Measurements from ENCODE around the gene LAMA2.

Gene LAMA2

GRCh38 chr6:128892079-128892478 lies 9.1 kb downstream of the LAMA2 start:
- no peaks in the 10 kb centered on the region for H3F3A ChIP-seq (ENCODE audit: insufficient read depth, low read length)
- H3K36me3 ChIP-seq (ENCODE audit: insufficient read depth, low read length), result no peaks in the 10 kb centered on the region
- TF ChIP-seq, protein P1, sequence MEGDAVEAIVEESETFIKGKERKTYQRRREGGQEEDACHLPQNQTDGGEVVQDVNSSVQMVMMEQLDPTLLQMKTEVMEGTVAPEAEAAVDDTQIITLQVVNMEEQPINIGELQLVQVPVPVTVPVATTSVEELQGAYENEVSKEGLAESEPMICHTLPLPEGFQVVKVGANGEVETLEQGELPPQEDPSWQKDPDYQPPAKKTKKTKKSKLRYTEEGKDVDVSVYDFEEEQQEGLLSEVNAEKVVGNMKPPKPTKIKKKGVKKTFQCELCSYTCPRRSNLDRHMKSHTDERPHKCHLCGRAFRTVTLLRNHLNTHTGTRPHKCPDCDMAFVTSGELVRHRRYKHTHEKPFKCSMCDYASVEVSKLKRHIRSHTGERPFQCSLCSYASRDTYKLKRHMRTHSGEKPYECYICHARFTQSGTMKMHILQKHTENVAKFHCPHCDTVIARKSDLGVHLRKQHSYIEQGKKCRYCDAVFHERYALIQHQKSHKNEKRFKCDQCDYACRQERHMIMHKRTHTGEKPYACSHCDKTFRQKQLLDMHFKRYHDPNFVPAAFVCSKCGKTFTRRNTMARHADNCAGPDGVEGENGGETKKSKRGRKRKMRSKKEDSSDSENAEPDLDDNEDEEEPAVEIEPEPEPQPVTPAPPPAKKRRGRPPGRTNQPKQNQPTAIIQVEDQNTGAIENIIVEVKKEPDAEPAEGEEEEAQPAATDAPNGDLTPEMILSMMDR (IDR thresholded peaks at IDR 0.05; ENCODE audit: low read length), result no peak
- no peak for TF ChIP-seq EZH2 (IDR thresholded peaks at IDR 0.05; ENCODE audit: borderline replicate concordance, low read length)

GRCh38 chr6:128899341-128900050 lies 16.6 kb downstream of the LAMA2 start:
- TF ChIP-seq, protein P1 (IDR thresholded peaks at IDR 0.05; ENCODE audit: low read length), result no peak
- no peak for TF ChIP-seq EZH2 (IDR thresholded peaks at IDR 0.05; ENCODE audit: borderline replicate concordance, low read length)
- H2AFZ ChIP-seq (ENCODE audit: low read length), result no peak overlapping the region
- H4K20me1 ChIP-seq (ENCODE audit: insufficient read depth, low read length), result no peaks in the 10 kb centered on the region
- H3K79me2 ChIP-seq (ENCODE audit: insufficient read depth, low read length), result no peaks in the 10 kb centered on the region
- no peaks in the 10 kb centered on the region for H3K9me2 ChIP-seq (ENCODE audit: low read depth, low read length)
- no peak overlapping the region for H3K9ac ChIP-seq (ENCODE audit: low read length)
- H3K27ac ChIP-seq (ENCODE audit: low read depth, low read length, poor library complexity, severe bottlenecking), result no peak overlapping the region
- no peaks in the 10 kb centered on the region for H3K36me3 ChIP-seq (ENCODE audit: insufficient read depth, low read length)
- no peaks in the 10 kb centered on the region for H3K9me3 ChIP-seq (ENCODE audit: low read length)
- no peaks in the 10 kb centered on the region for H3K27me3 ChIP-seq (ENCODE audit: insufficient read depth, low read length)
- H3K4me3 ChIP-seq (ENCODE audit: low read depth, low read length, poor library complexity, severe bottlenecking), result no peak overlapping the region
- no peaks in the 10 kb centered on the region for H3K4me1 ChIP-seq (ENCODE audit: insufficient read depth, low read length, severe bottlenecking)
- no peaks in the 10 kb centered on the region for H3F3A ChIP-seq (ENCODE audit: insufficient read depth, low read length)
- H3K4me2 ChIP-seq (ENCODE audit: low read length), result no peak overlapping the region

More at GRCh38 chr6:128892079-128892478, 9.1 kb downstream of the LAMA2 start:
- no peak overlapping the region for H2AFZ ChIP-seq (ENCODE audit: low read length)
- no peak overlapping the region for H3K27ac ChIP-seq (ENCODE audit: low read depth, low read length, poor library complexity, severe bottlenecking)
- H3K9me2 ChIP-seq (ENCODE audit: low read depth, low read length), result no peaks in the 10 kb centered on the region
- H3K4me2 ChIP-seq (ENCODE audit: low read length), result no peak overlapping the region
- H3K27me3 ChIP-seq (ENCODE audit: insufficient read depth, low read length), result no peaks in the 10 kb centered on the region
- H3K4me3 ChIP-seq (ENCODE audit: low read depth, low read length, poor library complexity, severe bottlenecking), result no peak overlapping the region
- no peaks in the 10 kb centered on the region for H3K4me1 ChIP-seq (ENCODE audit: insufficient read depth, low read length, severe bottlenecking)
- H3K9me3 ChIP-seq (ENCODE audit: low read length), result no peaks in the 10 kb centered on the region
- no peaks in the 10 kb centered on the region for H4K20me1 ChIP-seq (ENCODE audit: insufficient read depth, low read length)
- H3K9ac ChIP-seq (ENCODE audit: low read length), result no peak overlapping the region
- no peaks in the 10 kb centered on the region for H3K79me2 ChIP-seq (ENCODE audit: insufficient read depth, low read length)

DNA sequence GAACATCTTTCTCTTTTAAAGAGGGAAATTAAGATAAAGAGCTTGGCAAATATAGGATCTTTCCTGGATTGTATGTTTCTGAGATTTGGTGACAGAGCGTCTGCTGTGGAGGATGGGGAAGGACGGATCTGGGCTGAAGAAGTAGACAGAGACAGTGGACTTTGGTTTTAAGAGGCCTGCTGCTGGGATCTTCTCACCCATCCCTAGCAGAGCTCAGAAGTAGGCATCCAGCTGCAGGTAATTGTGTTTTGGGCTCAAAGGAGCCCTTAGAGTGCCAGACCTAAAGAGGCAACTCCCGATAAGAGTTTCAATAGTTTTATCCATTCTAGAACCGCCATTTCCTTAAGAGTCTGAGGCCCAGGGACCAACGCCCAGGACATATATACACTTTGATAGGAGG lies 20.8 kb downstream of the LAMA2 start:
- no peaks in the 10 kb centered on the region for H3K9me3 ChIP-seq (ENCODE audit: low read length)
- no peaks in the 10 kb centered on the region for H3K9me2 ChIP-seq (ENCODE audit: low read depth, low read length)
- no peaks in the 10 kb centered on the region for H3F3A ChIP-seq (ENCODE audit: insufficient read depth, low read length)
- no peak overlapping the region for H3K4me2 ChIP-seq (ENCODE audit: low read length)
- H3K4me1 ChIP-seq (ENCODE audit: insufficient read depth, low read length, severe bottlenecking), result no peaks in the 10 kb centered on the region
- no peak overlapping the region for H3K9ac ChIP-seq (ENCODE audit: low read length)
- H3K79me2 ChIP-seq (ENCODE audit: insufficient read depth, low read length), result no peaks in the 10 kb centered on the region
- H4K20me1 ChIP-seq (ENCODE audit: insufficient read depth, low read length), result no peaks in the 10 kb centered on the region
- no peaks in the 10 kb centered on the region for H3K27me3 ChIP-seq (ENCODE audit: insufficient read depth, low read length)
- H3K27ac ChIP-seq (ENCODE audit: low read depth, low read length, poor library complexity, severe bottlenecking), result no peak overlapping the region
- H2AFZ ChIP-seq (ENCODE audit: low read length), result no peak overlapping the region
- no peak overlapping the region for H3K4me3 ChIP-seq (ENCODE audit: low read depth, low read length, poor library complexity, severe bottlenecking)
- no peak for TF ChIP-seq EZH2 (IDR thresholded peaks at IDR 0.05; ENCODE audit: borderline replicate concordance, low read length)
- TF ChIP-seq, protein P1 (IDR thresholded peaks at IDR 0.05; ENCODE audit: low read length), result no peak
- H3K36me3 ChIP-seq (ENCODE audit: insufficient read depth, low read length), result no peaks in the 10 kb centered on the region
